ENCODE results near the gene NDUFB3.

NDUFB3 gene

GRCh38 chr2:201130524-201131186 is 58.9 kb downstream of the NDUFB3 start:
- DNase-seq = no peak

- no peak for DNase-seq
Observed at GRCh38 chr2:201132518-201132917, 60.7 kb downstream of the NDUFB3 start.

Measured in T1000 (cell line).